IMR-90 (cell line): ENCODE measurements around the gene AKAP13. TPM values are rescaled to one million over a fixed set of nuclear protein-coding genes. Genes with fewer than 3 reads are reported as not detected.

Experiments used
- ATAC-seq: fragments of 200-7000 bp; cut with Tn5 transposase; 2 replicates; pipeline ENCODE4 v1.9.1; 2020; ENCODE audit warnings: low read depth, mild to moderate bottlenecking, moderate library complexity
- BruUV-seq: library from RNA; stranded (reverse); fragments of 400-500 nt; replicated peaks from 2 replicates; lab custom pipeline; 2021; lab: Mats Ljungman, UMichigan
- CTCF ChIA-PET: fragments of 300-600 bp; formaldehyde crosslinking; extraction: SDS; loops from one replicate; lab custom pipeline; 2021; ENCODE audit warnings: antibody characterized with exemption; lab: Yijun Ruan, JAX
- POLR2A ChIA-PET: fragments of 300-600 bp; sonication (Branson Sonifier 250); formaldehyde crosslinking; loops from one replicate; lab custom pipeline; 2022; ENCODE audit warnings: antibody characterized with exemption; ENCODE audit not compliant: unreplicated experiment; lab: Charles Lee
- DNase-seq: peaks from one replicate; pipeline ENCODE4 v3.0.0; 2013
- H2AFZ ChIP-seq: replicated peaks from 2 replicates; pipeline ENCODE3; 2013; ENCODE audit warnings: low read length, mild to moderate bottlenecking; ENCODE audit not compliant: poor library complexity
- H2AK5ac ChIP-seq: 2 replicates; pipeline ENCODE4 v1.6.1; 2013; ENCODE audit warnings: low read depth, low read length, inconsistent platforms
- H2AK9ac ChIP-seq: replicated peaks from 2 replicates; pipeline ENCODE3; 2013; ENCODE audit warnings: mild to moderate bottlenecking, low read depth, low read length, moderate library complexity; ENCODE audit not compliant: poor library complexity
- H2BK120ac ChIP-seq: 2 replicates; pipeline ENCODE4 v1.6.1; 2013; ENCODE audit warnings: low read depth, low read length, inconsistent platforms
- H2BK15ac ChIP-seq: 3 replicates; pipeline ENCODE4 v1.6.1; 2013; ENCODE audit warnings: low read depth, low read length, inconsistent platforms
- H2BK20ac ChIP-seq: 2 replicates; pipeline ENCODE4 v1.6.1; 2013; ENCODE audit warnings: low read depth, mild to moderate bottlenecking, inconsistent platforms, low read length, moderate library complexity
- H2BK5ac ChIP-seq: 2 replicates; pipeline ENCODE4 v1.6.1; 2013; ENCODE audit warnings: mild to moderate bottlenecking, low read depth, low read length, inconsistent platforms; ENCODE audit not compliant: poor library complexity, severe bottlenecking
- H3K14ac ChIP-seq: replicated peaks from 2 replicates; pipeline ENCODE4 v1.6.1; 2013; ENCODE audit warnings: low read depth, low read length, inconsistent platforms
- H3K18ac ChIP-seq: 2 replicates; pipeline ENCODE4 v1.6.1; 2013; ENCODE audit warnings: low read depth, low read length, control low read depth
- H3K23ac ChIP-seq: 2 replicates; pipeline ENCODE4 v1.6.1; 2013; ENCODE audit warnings: low read depth, low read length, inconsistent platforms
- H3K27ac ChIP-seq: 2 replicates; pipeline ENCODE4 v1.5.1; 2013; ENCODE audit warnings: mild to moderate bottlenecking, control low read depth, low read length; ENCODE audit not compliant: insufficient read depth
- H3K27me3 ChIP-seq: 2 replicates; pipeline ENCODE4 v1.6.1; 2013; ENCODE audit warnings: low read length; ENCODE audit not compliant: control insufficient read depth, insufficient read depth
- H3K36me3 ChIP-seq: 2 replicates; pipeline ENCODE4 v1.6.1; 2013; ENCODE audit warnings: low read length, mixed read lengths; ENCODE audit not compliant: control insufficient read depth, insufficient read depth
- H3K4ac ChIP-seq: 2 replicates; pipeline ENCODE4 v1.6.1; 2013; ENCODE audit warnings: low read depth, low read length, inconsistent platforms
- H3K4me1 ChIP-seq: 2 replicates; pipeline ENCODE4 v1.6.1; 2013; ENCODE audit warnings: low read length, mixed read lengths; ENCODE audit not compliant: control insufficient read depth, insufficient read depth
- H3K4me2 ChIP-seq: 2 replicates; pipeline ENCODE4 v1.6.1; 2013; ENCODE audit warnings: low read depth, mild to moderate bottlenecking, control low read depth, low read length, moderate library complexity
- H3K4me3 ChIP-seq: 2 replicates; pipeline ENCODE4 v1.5.1; 2013; ENCODE audit warnings: low read depth, mild to moderate bottlenecking, control low read depth, low read length, moderate library complexity; ENCODE audit not compliant: insufficient read depth
- H3K56ac ChIP-seq: 2 replicates; pipeline ENCODE4 v1.6.1; 2013; ENCODE audit warnings: low read length, inconsistent platforms; ENCODE audit not compliant: insufficient read depth; ENCODE audit errors: extremely low read depth
- H3K79me1 ChIP-seq, 2 experiments: 2 replicates each; pipeline ENCODE4 v1.6.1; 2013; ENCODE audit warnings: low read length in 2 of 2, inconsistent platforms in 1 of 2, low read depth in 1 of 2
- H3K9ac ChIP-seq: 2 replicates; pipeline ENCODE4 v1.6.1; 2013; ENCODE audit warnings: low read depth, low read length, control low read depth
- H3K9me1 ChIP-seq: 2 replicates; pipeline ENCODE4 v1.6.1; 2013; ENCODE audit warnings: low read length, inconsistent platforms; ENCODE audit not compliant: insufficient read depth
- H3K9me3 ChIP-seq: 2 replicates; pipeline ENCODE4 v1.6.1; 2013; ENCODE audit warnings: low read length; ENCODE audit not compliant: control insufficient read depth, insufficient read depth
- H4K20me1 ChIP-seq: 2 replicates; pipeline ENCODE4 v1.6.1; 2013; ENCODE audit warnings: low read length, inconsistent platforms; ENCODE audit not compliant: insufficient read depth
- H4K5ac ChIP-seq: 2 replicates; pipeline ENCODE4 v1.6.1; 2013; ENCODE audit warnings: mild to moderate bottlenecking, low read depth, low read length, control low read depth
- H4K8ac ChIP-seq, 2 experiments: 2 replicates each; pipeline ENCODE4 v1.6.1; 2013; ENCODE audit warnings: low read depth in 2 of 2, low read length in 2 of 2, control low read depth in 1 of 2, inconsistent platforms in 1 of 2
- H4K91ac ChIP-seq: 2 replicates; pipeline ENCODE4 v1.6.1; 2013; ENCODE audit warnings: low read depth, low read length, inconsistent platforms; ENCODE audit not compliant: insufficient read depth
- BHLHE40 ChIP-seq: fragments of 150-350 bp; IDR thresholded peaks from 2 replicates; pipeline ENCODE4 v1.6.1; 2016; ENCODE audit warnings: mild to moderate bottlenecking, low read depth, low read length
- CHD1 ChIP-seq: IDR thresholded peaks from 2 replicates; pipeline ENCODE4 v1.6.1; 2012; ENCODE audit warnings: low read depth, low read length, improper control_type of control experiment
- FOS ChIP-seq: fragments of 150-350 bp; IDR thresholded peaks from 2 replicates; pipeline ENCODE4 v1.6.1; 2016; ENCODE audit warnings: low read depth, low read length
- NFE2L2 ChIP-seq: fragments of 150-350 bp; IDR thresholded peaks from 2 replicates; pipeline ENCODE4 v1.6.1; 2016; ENCODE audit warnings: low read depth, mild to moderate bottlenecking, low read length
- RAD21 ChIP-seq: IDR thresholded peaks from 2 replicates; pipeline ENCODE4 v1.6.1; 2012; ENCODE audit warnings: low read length, improper control_type of control experiment
- RCOR1 ChIP-seq: IDR thresholded peaks from 2 replicates; pipeline ENCODE4 v1.6.1; 2012; ENCODE audit warnings: mild to moderate bottlenecking, low read length, improper control_type of control experiment; ENCODE audit not compliant: insufficient replicate concordance
- WGBS, 2 experiments: methylation state at CpG; one replicate each; pipeline versions ENCODE4 v1.1.5 to v1.1.7; 2013; ENCODE audit warnings: missing lambda C conversion rate in 2 of 2; ENCODE audit not compliant: insufficient read length in 1 of 2; ENCODE audit errors: extremely low coverage in 2 of 2; 5-methylcytosine and 5-hydroxymethylcytosine counted together
- dilution Hi-C: fragments of 300-500 bp; cut with HindIII; formaldehyde crosslinking; loops from one replicate; pipeline ENCODE4 v1.14.3; 2018; ENCODE audit warnings: low sequenced_read_pairs; ENCODE audit not compliant: unreplicated experiment
- in situ Hi-C: fragments of 300-500 bp; cut with MboI; formaldehyde crosslinking; loops from 3 replicates; pipeline ENCODE4 v1.14.3; 2019; ENCODE audit warnings: low sequenced_read_pairs, inconsistent platforms, mixed read lengths
- intact Hi-C: fragments of 100-400 bp; cut with micrococcal nuclease; formaldehyde crosslinking; loops from 2 replicates; pipeline ENCODE4 v1.10.0; 2022
- polyA plus RNA-seq, 3 experiments: library from polyadenylated mRNA; depleted of rRNA; stranded (reverse); fragments of >200 nt; gene quantifications; 2 replicates each; pipeline ENCODE4 v1.2.3, GENCODE V29; 2012; ENCODE audit warnings: low replicate concordance in 1 of 3
- total RNA-seq: library from RNA; depleted of rRNA; stranded (reverse); fragments of >200 nt; gene quantifications from 2 replicates; pipeline ENCODE4 v1.2.3, GENCODE V29; 2012
- TF ChIP-seq, protein P1 (sequence below): conservative IDR thresholded peaks from 2 replicates; pipeline ENCODE4 v1.5.1; 2012; ENCODE audit warnings: mild to moderate bottlenecking, low read depth, low read length, improper control_type of control experiment

AKAP13 gene
- total and polyA plus RNA-seq, 2 of the 4 experiments (the other 2 are of a cell fraction): 10.4 to 46.4 TPM

- Histone ChIP-seq H2AK5ac (no peak overlapping the region), H3K4me2 (no peak overlapping the region), H3K9ac (no peak overlapping the region), H2AK9ac (no peak overlapping the region), H2BK120ac (no peak overlapping the region), H3K14ac (no peak overlapping the region), H2BK20ac (no peak overlapping the region), H4K5ac (no peak overlapping the region), H3K27me3 (no peaks in the 10 kb centered on the region), H4K91ac (no peak overlapping the region), H3K4ac (no peak overlapping the region), H3K9me3 (no peaks in the 10 kb centered on the region; the same call in 1 of the 2 replicates), H3K23ac (no peak overlapping the region), H3K4me3 (no peak overlapping the region), H4K20me1 (peaks cover 10% of the 10 kb centered on the region; the same call in 1 of the 2 replicates), H4K8ac (no peak overlapping the region), H3K18ac (no peak overlapping the region), H3K56ac (no peak overlapping the region), H3K36me3 (no peaks in the 10 kb centered on the region), H2BK5ac (no peak overlapping the region), H3K9me1 (no peaks in the 10 kb centered on the region; the same call in 1 of the 2 replicates), H3K79me1 (peaks cover 26 to 53% of the 10 kb centered on the region in 2 experiments), H2BK15ac (no peak overlapping the region), H3K4me1 (peaks cover 2% of the 10 kb centered on the region; the same call in 1 of the 2 replicates), H2AFZ (no peak overlapping the region), H3K27ac (no peak overlapping the region)
- CTCF ChIA-PET: no interaction called here
- POLR2A ChIA-PET: no interaction called here
- DNase-seq (no peak), ATAC-seq (no peak)
- intact Hi-C loops (no loop called here), in situ Hi-C loops (no loop called here), dilution Hi-C loops (no loop called here)
- BruUV-seq: no TSS peak
- no CpG with 5 or more reads among the region's 1 CpG for WGBS, 2 experiments
- TF ChIP-seq RAD21: no peak
- no peak for TF ChIP-seq CHD1
- TF ChIP-seq, protein P1, sequence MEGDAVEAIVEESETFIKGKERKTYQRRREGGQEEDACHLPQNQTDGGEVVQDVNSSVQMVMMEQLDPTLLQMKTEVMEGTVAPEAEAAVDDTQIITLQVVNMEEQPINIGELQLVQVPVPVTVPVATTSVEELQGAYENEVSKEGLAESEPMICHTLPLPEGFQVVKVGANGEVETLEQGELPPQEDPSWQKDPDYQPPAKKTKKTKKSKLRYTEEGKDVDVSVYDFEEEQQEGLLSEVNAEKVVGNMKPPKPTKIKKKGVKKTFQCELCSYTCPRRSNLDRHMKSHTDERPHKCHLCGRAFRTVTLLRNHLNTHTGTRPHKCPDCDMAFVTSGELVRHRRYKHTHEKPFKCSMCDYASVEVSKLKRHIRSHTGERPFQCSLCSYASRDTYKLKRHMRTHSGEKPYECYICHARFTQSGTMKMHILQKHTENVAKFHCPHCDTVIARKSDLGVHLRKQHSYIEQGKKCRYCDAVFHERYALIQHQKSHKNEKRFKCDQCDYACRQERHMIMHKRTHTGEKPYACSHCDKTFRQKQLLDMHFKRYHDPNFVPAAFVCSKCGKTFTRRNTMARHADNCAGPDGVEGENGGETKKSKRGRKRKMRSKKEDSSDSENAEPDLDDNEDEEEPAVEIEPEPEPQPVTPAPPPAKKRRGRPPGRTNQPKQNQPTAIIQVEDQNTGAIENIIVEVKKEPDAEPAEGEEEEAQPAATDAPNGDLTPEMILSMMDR: no peak
- no peak for TF ChIP-seq RCOR1
- TF ChIP-seq BHLHE40: no peak
- no peak for TF ChIP-seq NFE2L2
- TF ChIP-seq FOS: no peak
Measured at GRCh38 chr15:85445361-85445760, 65.0 kb downstream of the AKAP13 start.
